Measurements from ENCODE around the gene NIT1.

DNA sequence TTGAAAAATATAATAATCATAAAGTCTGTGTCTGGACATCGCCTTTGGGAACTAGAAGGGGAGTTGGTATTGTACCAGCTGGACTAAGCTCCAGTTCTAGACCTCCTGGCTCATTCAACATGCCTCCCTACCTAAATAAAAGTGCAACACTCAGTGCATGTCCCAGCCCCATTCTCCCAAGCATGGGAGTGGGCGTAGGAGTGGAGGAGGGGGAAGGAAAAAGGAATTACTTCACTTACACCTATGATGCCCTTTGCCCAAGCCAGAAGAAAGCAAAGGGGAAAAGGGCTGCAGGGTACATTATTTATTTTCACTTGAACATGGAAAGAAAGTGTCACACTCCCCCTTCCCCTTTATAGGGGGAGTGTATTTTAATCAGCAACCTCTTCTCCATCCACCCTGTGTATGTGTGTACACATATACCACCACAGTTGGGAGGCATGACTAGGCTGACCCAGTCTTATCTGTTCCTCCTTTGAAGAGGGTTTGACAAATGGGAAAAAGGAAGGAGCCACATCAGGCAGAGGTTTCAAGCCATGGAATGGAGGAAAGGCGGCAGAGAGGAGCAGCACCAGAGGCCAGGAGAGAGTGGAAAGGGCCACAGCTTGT, 3.2 kb downstream of the NIT1 start:
- TF ChIP-seq CTCF (IDR thresholded peaks at IDR 0.05) (no peak), POLR2AphosphoS5 (IDR thresholded peaks at IDR 0.05) (no peak)
